Cortex of kidney (tissue), 1 donor: ENCODE data around the gene CASP10.
"Not testable (repeated sequence)": the region's sequence is repeated elsewhere in the genome, so short reads cannot be mapped to it uniquely, and the experiment has no call there.

Experiments used
- DNase-seq: peaks from one replicate; lab custom pipeline; 2025; lab: John Stamatoyannopoulos, UW

CASP10 gene

DNA sequence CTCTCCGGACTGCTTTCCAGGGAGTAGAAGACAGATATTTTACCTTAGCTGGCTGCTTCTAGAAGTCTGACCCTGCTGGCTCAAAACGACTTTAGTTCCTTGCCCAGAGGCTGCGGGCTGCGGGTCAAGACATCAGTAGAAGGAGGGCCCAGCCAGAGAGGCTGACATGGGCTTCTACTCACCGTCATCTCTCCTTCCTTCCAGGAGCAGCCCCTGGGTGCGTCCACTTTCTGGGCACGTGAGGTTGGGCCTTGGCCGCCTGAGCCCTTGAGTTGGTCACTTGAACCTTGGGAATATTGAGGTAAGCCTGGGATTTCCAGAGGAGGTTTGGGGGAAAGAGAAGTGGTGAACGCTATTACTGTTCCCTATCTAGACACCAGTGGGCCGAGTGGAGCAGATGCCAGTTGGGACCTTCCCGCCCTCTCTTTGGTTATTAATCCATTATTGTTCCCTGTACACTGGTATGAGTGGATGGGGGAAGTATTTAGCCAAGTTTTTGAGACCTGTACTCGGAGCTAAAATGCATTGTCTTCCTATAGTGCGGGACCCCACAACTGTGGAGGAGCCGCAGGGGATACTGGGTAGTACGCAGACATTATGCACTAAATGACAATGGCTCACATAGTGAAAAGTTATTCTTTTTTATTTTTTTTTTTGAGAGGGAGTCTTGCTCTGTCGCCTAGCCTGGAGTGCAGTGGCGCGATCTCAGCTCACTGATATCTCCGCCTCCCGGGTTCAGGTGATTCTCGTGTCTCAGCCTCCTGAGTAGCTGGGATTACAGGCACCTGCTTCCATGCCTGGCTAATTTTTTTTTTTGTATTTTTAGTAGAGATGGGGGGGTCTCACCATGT, 51.1 kb downstream of the CASP10 start:
- no peak for DNase-seq

- DNase-seq = no peak
Observed at GRCh38 chr2:201234663-201235135, 51.8 kb downstream of the CASP10 start.

DNA sequence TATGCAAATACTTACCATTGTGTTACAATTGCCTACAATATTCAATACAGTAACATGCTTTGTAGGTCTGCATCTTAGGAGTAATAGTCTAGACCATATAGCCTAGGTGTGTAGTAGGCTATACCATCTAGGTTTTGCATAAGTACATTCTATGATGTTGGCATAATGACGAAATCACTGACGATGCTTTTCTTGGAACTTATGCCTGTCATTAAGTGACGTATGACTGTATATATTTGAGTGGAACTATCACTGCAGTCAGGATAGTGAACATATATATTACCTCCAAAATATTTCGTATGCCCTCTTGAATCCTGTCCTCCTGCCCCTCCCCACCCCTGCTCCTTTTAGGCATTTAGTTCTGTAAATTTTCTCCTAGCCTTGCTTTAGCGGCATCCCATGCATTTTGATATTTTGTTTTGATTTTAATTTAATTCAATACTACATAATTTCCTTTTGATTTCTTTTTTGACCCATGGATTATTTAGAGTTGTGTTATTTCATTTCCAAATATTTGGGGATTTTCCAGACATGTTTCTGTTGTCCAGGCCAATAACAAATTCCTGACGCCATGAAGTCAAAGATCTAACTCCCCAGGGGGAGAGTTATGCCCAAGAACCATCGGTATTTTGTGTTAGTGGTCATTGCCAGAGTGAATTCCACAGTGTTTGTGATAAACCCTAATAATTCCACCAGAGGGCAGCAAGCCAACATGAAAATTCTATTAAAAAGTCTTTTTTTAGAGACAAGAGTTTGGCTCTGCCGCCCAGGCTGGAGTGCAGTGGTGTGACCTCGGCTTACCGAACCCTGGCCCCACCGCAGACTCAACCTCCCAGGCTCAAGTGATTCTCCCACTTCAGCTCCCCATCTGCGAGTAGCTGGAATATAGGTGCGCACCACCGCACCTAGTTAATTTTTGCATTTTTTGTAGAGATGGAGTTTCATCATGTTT, 53.2 kb downstream of the CASP10 start:
- DNase-seq = no peak

- DNase-seq = no peak
Observed at GRCh38 chr2:201237486-201238123, 54.7 kb downstream of the CASP10 start.

GRCh38 chr2:201239167-201239935, 56.4 kb downstream of the CASP10 start:
- not testable (repeated sequence) for DNase-seq

DNA sequence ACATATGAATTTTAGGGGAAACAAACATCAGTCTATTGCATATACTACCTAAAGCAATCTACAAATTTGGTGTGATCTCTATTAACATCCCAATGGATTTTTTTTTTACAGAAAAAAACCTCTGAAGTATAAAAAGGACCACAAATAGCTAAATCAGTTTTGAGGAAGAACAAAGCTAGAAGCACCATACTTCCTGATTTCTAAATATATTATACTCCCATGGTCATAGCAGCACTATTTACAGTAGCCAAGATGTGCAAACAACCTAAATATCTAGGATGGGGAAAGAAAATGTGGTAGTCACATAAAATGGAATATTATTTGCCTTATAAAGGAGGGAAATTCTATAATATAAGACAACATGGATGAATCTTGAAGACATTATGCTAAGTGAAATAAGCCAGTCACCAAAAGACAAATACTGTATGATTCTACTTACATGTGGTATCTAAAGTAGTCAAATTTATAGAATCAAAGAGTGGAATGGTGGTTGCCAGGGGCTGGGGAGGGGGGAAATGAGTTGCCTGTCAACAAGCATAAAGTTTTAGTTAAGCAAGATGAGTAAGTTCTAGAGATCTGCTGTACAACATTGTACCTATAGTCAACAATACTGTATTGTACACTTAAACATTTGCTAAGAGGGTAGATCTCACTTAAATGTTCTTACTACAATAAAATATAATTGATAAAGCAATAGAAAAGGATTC, 59.8 kb downstream of the CASP10 start:
- no peak for DNase-seq

DNA sequence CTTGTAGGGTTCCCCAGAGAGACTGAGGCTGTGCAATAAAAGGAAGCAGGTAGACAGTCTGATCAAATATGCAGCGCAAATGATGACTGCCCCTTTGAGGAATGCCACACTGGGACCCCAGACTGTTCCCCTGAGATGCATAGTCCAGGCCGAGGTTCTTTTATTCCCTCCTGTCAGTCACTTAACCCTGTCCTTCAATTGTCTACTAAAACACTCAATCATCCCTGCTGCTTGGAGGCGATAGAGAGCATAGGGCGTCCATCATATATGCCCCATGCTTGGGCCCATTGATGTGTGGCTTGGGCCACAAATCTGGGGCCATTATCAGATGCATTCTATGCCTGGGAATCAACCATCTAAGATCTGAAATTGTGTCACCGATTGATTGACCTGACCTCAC, 61.9 kb downstream of the CASP10 start:
- DNase-seq = no peak

DNA sequence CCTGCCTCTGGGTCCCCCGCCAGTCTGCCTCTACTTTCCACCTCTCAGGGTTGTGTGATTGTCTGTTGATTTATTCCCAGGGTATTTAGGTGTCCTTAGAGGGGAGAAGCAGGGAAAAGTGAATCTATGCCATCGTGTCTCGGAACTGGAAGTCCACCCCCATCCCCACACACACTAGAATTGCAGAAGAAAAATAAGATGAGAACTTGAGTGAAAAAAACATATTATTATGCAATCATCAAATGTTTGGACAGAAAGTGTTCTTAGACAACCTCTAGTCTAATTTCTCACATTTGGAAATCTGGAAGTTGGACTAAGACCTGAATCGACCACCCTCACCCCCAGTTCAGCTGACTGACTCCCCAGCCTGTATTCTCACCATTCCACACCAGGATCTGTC, 63.3 kb downstream of the CASP10 start:
- no peak for DNase-seq

- no peak for DNase-seq
Observed at GRCh38 chr2:201248288-201248844, 65.4 kb downstream of the CASP10 start.

GRCh38 chr2:201249889-201250288, 66.9 kb downstream of the CASP10 start:
- no peak for DNase-seq

DNA sequence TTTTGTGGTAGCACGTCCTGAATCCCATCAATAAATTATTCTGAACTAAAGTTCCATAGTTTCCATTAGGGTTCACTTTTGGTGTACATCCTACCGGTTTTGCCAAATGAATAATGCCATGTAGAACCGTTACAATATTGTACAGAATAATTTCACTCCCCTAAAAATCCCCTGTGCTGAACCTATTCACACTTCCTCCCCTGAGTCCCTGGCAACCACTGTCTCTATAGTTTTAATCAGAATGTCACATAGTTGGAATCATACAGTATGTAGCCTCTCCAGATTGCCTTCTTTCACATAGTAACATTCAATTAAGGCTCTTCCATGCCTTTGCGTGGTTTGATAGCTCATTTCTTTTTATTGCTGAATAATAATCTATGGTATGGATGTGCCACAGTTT, 67.8 kb downstream of the CASP10 start:
- DNase-seq = no peak

- DNase-seq = no peak
Observed at GRCh38 chr2:201254081-201254730, 71.3 kb downstream of the CASP10 start.

DNA sequence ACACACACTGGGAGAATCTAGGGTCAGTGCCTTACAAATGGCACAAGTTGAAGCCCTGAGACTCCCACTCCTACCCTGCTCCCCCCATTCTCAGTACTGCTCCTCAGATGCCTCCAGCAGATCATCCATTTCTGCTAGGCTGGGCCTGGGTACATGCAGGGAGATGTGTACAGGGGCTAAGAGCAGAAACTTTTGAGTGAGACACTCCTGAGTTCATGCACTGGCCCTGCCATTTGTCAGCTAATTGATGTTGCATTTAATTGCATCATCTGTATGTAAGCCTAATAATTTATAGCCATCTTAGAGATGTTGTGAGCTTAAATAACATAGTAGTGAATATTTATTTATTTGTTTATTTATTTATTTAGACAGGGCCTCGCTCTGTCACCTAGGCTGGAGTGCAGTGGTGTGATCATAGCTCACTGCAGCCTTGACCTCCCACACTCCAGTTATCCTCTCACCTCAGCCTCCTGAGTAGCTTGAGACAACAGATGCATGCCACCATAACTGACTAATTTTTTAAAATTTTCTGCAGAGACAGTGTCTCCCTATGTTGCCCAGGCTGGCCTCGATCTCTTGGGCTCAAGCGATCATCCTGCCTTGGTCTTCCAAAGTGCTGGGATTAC, 72.6 kb downstream of the CASP10 start:
- no peak for DNase-seq

GRCh38 chr2:201256082-201256481, 73.1 kb downstream of the CASP10 start:
- DNase-seq = no peak

DNA sequence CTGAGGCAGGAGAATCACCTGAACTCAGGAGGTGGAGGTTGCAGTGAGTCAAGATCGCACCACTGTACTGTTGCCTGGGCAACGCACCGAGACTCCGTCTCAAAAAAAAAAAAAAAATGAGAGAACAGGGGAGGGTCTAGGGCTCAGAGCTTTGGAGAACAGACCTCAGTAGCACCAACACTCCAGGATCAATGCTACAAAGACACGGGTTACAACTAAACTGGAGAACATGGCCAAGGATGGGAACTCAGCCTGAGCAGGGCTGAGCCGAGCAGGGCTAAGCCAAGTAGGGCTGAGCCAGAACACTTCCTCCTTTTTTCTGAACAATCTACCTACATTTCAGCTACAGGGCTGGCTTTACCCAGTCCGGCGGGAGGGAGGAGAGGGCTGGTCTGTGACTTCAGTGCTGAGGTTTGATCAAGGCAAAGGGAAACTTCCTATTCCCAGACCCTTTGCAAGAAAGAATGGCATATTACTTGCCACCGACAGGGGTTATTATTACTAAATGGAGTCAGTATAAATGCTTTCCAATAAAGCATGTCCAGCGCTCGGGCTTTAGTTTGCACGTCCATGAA, 74.5 kb downstream of the CASP10 start:
- no peak for DNase-seq

DNA sequence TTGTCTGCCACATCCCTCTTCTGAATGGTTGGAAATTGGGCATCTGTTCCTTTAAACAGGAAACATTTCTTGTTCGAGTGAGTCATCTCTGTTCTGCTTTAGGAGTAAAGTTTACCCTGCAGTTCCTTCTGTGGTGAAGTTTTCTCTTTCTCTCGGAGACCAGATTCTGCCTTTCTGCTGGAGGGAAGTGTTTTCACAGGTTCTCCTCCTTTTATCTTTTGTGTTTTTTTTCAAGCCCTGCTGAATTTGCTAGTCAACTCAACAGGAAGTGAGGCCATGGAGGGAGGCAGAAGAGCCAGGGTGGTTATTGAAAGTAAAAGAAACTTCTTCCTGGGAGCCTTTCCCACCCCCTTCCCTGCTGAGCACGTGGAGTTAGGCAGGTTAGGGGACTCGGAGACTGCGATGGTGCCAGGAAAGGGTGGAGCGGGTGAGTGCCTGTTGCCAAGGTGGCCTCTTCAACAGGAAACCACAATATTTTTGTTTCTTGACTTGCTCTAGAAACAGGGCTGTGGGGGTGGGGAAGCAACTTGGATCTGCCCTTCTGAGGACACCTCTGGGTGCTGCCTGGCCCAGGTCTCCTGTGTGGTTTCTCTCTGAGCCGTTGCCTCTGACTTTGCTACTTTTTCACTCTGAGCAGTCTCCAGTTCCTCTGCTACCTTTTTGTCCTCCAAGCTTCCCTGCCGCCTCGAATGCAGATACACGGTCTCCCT, 75.2 kb downstream of the CASP10 start:
- DNase-seq = no peak

DNA sequence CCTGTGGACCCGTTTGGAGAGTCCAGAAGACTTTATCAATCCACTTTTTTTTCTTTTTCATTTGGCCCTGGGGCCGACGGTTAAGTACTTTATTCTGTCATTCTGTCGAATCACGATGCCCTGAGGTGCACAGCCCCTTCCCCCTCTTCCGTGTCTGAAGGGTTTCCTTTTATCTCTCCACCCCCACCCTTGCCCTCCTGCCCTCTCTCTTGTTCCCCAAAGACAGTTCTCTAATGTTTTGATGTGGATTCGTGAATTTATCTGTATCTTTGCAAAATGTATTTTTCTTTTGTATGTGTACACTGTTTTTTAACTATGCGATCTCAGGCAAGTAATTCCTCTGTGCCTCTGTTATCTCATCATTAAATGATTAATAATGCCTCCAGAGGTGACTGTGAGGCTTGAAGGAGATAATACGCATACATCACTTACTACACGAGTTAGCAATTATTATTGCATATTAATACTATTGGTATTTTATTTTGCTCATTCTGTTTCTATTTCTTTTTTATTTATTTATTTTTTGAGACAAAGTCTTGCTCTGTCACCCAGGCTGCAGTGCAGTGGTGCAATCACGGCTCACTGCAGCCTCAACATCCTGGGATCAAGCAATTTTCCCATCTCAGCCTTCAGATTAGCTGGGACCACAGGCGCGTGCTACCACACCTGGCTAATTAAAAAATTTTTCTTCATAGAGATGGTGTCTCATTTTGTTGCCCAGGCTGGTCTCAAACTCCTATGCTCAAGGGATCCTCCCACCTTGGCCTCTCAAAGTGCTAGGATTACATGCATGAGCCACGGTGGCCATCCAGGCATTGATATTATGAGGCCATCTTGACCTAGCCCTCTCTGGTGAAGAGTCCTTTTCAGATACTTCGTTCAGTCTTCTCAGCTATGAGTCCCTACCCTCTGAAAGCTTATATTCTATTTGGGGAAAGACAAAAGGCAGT, 76.0 kb downstream of the CASP10 start:
- no peak for DNase-seq
